Progenitor cell of endocrine pancreas (in vitro differentiated cells): ENCODE measurements around the gene ARSB. TPM values are rescaled to one million over a fixed set of nuclear protein-coding genes. Genes with fewer than 3 reads are reported as not detected.

ENCODE experiments used
- DNase-seq: peaks from one replicate; pipeline ENCODE4 v3.0.0; 2021; ENCODE audit warnings: low spot score; ENCODE audit not compliant: unreplicated experiment
- H3K27ac Mint-ChIP-seq: 2 replicates; pipeline ENCODE4 v1.8.0; 2021; ENCODE audit warnings: mild to moderate bottlenecking, moderate library complexity, mixed read lengths
- H3K27me3 Mint-ChIP-seq: 2 replicates; pipeline ENCODE4 v1.8.0; 2021; ENCODE audit warnings: mixed read lengths
- H3K36me3 Mint-ChIP-seq: 2 replicates; pipeline ENCODE4 v1.8.0; 2022; ENCODE audit warnings: mixed read lengths; ENCODE audit not compliant: insufficient read depth
- H3K4me1 Mint-ChIP-seq: 2 replicates; pipeline ENCODE4 v1.8.0; 2021; ENCODE audit warnings: low read depth, mixed read lengths
- H3K4me3 Mint-ChIP-seq: 2 replicates; pipeline ENCODE4 v1.8.0; 2021; ENCODE audit warnings: low read depth, mild to moderate bottlenecking, moderate library complexity, mixed read lengths
- H3K9me3 Mint-ChIP-seq: 2 replicates; pipeline ENCODE4 v1.8.0; 2021; ENCODE audit warnings: low read depth, mixed read lengths
- total RNA-seq: library from RNA; stranded (reverse); gene quantifications from 2 replicates; pipeline ENCODE4 v1.2.1, GENCODE V29; 2021
- TF ChIP-seq, protein P1 (sequence below): fragments of 200-600 bp; sonication (generic); IDR thresholded peaks from one replicate; pipeline ENCODE4 v1.5.0; 2021; ENCODE audit warnings: antibody characterized with exemption, mild to moderate bottlenecking; ENCODE audit not compliant: unreplicated experiment

Gene ARSB
- total RNA-seq, 1 donor from 2014 or later: 17.7 TPM

DNA sequence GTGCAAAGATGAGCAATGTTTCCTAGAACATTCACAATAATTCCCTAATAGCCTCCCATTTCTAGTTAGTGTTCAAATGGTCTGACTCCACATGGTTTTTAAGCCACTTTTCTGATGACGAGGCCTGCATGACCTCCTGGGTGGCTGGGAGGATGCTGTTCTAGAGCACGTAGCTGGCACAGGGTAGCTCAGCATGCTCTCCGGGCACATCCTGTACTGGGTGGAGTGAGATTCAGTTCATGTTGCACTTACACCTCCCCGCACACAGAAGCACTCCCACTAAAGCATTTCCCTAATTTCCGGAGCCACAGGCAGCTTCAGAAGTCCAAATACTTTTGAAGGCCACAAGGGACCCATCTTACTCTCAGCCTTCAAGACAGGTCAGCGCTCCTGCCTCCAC lies 176.7 kb downstream of the ARSB start:
- Mint-ChIP-seq H3K4me3 (no peak overlapping the region), H3K36me3 (no peaks in the 10 kb centered on the region), H3K4me1 (peaks cover 4% of the 10 kb centered on the region), H3K27ac (no peak overlapping the region), H3K27me3 (peaks cover 12% of the 10 kb centered on the region), H3K9me3 (no peaks in the 10 kb centered on the region)
- TF ChIP-seq, protein P1, sequence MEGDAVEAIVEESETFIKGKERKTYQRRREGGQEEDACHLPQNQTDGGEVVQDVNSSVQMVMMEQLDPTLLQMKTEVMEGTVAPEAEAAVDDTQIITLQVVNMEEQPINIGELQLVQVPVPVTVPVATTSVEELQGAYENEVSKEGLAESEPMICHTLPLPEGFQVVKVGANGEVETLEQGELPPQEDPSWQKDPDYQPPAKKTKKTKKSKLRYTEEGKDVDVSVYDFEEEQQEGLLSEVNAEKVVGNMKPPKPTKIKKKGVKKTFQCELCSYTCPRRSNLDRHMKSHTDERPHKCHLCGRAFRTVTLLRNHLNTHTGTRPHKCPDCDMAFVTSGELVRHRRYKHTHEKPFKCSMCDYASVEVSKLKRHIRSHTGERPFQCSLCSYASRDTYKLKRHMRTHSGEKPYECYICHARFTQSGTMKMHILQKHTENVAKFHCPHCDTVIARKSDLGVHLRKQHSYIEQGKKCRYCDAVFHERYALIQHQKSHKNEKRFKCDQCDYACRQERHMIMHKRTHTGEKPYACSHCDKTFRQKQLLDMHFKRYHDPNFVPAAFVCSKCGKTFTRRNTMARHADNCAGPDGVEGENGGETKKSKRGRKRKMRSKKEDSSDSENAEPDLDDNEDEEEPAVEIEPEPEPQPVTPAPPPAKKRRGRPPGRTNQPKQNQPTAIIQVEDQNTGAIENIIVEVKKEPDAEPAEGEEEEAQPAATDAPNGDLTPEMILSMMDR: no peak
- no peak for DNase-seq

- Mint-ChIP-seq H3K4me3 (no peak overlapping the region), H3K27ac (no peak overlapping the region), H3K9me3 (no peaks in the 10 kb centered on the region), H3K4me1 (no peaks in the 10 kb centered on the region), H3K36me3 (peaks cover 3% of the 10 kb centered on the region), H3K27me3 (peaks cover 12% of the 10 kb centered on the region)
- no peak for DNase-seq
- TF ChIP-seq, protein P1: no peak
Observed at GRCh38 chr5:78806544-78806943, 178.6 kb downstream of the ARSB start.

GRCh38 chr5:78805474-78806124 lies 179.5 kb downstream of the ARSB start:
- TF ChIP-seq, protein P1: no peak
- H3K4me3 Mint-ChIP-seq: no peak overlapping the region
- no peaks in the 10 kb centered on the region for H3K4me1 Mint-ChIP-seq
- peaks cover 12% of the 10 kb centered on the region for H3K27me3 Mint-ChIP-seq
- no peak for DNase-seq
- H3K36me3 Mint-ChIP-seq: peaks cover 5% of the 10 kb centered on the region
- peaks cover 7% of the 10 kb centered on the region for H3K9me3 Mint-ChIP-seq
- no peak overlapping the region for H3K27ac Mint-ChIP-seq

DNA sequence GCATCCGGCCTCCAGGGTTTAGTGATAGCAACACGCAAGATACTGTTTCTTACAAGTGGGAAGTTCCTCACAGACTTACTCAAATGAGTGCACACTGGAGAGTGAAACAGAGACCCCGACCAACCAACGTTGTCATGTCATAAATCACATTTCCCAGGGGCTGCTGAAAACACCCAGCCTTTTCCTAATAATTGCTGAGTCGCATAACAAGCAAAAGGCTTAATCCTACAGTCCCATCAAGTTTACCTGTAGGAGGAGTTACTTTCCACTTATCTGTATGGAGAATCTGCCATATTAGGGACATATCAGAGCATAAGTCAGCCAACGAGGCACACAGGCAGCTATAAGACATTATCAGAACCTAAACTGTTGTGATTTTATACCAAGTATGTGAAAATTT lies 180.1 kb downstream of the ARSB start:
- Mint-ChIP-seq H3K27me3 (peaks cover 9% of the 10 kb centered on the region), H3K27ac (no peak overlapping the region), H3K4me3 (no peak overlapping the region), H3K9me3 (peaks cover 8% of the 10 kb centered on the region), H3K4me1 (no peaks in the 10 kb centered on the region), H3K36me3 (peaks cover 6% of the 10 kb centered on the region)
- no peak for DNase-seq
- TF ChIP-seq, protein P1: no peak

DNA sequence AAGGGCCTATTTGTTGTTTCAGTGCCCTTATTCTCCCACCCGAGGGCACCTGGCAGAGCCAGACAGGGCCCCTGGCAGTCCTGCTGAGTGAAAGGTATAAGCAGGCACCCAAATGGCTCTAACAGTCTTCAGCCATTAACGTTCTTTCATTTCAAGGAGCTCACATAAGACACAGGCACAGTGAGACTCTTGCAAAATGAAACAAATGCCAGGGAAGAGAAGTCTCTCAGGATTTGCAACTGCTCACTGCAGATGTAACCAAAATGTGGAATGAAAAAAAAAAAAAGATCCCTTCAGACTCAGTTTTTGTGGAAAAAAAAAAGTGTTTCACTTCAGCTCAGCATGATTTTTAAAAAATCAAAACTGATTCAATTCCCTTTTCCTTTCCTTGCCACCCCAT lies 181.2 kb downstream of the ARSB start:
- no peak for DNase-seq
- Mint-ChIP-seq H3K9me3 (peaks cover 8% of the 10 kb centered on the region), H3K27ac (no peak overlapping the region), H3K4me3 (no peak overlapping the region), H3K36me3 (peaks cover 9% of the 10 kb centered on the region), H3K4me1 (no peaks in the 10 kb centered on the region), H3K27me3 (peaks cover 4% of the 10 kb centered on the region)
- TF ChIP-seq, protein P1: no peak
